ENCODE measurements around the gene AGAP1. TPM values are rescaled to one million over a fixed set of nuclear protein-coding genes. Genes with fewer than 3 reads are reported as not detected.

AGAP1 gene
- total RNA-seq, 1 experiment from 2014 or later: 23.4 TPM

GRCh38 chr2:236010920-236011685 lies 517.3 kb downstream of the AGAP1 start:
- H3K4me1 ChIP-seq (replicated peaks): peaks cover 20% of the 10 kb centered on the region
- no peaks in the 10 kb centered on the region; the same call in 1 of the 2 replicates for H3K36me3 ChIP-seq
- no peaks in the 10 kb centered on the region for H3K9me3 ChIP-seq (replicated peaks)
- no peak for DNase-seq (ENCODE audit: low read depth in 1 of 2, low spot score in 2 of 2)
- no peak overlapping the region for H3K4me3 ChIP-seq
- no peaks in the 10 kb centered on the region for H3K27me3 ChIP-seq (replicated peaks)
- H3K27ac ChIP-seq: no peak overlapping the region

- no peak for DNase-seq (ENCODE audit: low read depth in 1 of 2, low spot score in 2 of 2)
- no peaks in the 10 kb centered on the region; the same call in 1 of the 2 replicates for H3K36me3 ChIP-seq
- no peak overlapping the region for H3K4me3 ChIP-seq
Measured at GRCh38 chr2:236012155-236012554, 518.3 kb downstream of the AGAP1 start.

GRCh38 chr2:236014408-236015131 lies 520.7 kb downstream of the AGAP1 start:
- Histone ChIP-seq H3K27me3 (replicated peaks) (no peaks in the 10 kb centered on the region), H3K27ac (no peak overlapping the region), H3K9me3 (replicated peaks) (no peaks in the 10 kb centered on the region), H3K36me3 (peaks cover 13% of the 10 kb centered on the region; the same call in 1 of the 2 replicates), H3K4me1 (replicated peaks) (peaks cover 25% of the 10 kb centered on the region), H3K4me3 (no peak overlapping the region)
- DNase-seq (ENCODE audit: low read depth in 1 of 2, low spot score in 2 of 2): peak in 1 of 2 experiments; percentile 29

More at GRCh38 chr2:236012155-236012554, 518.3 kb downstream of the AGAP1 start:
- H3K4me1 ChIP-seq (replicated peaks): peaks cover 20% of the 10 kb centered on the region
- no peaks in the 10 kb centered on the region for H3K9me3 ChIP-seq (replicated peaks)
- no peaks in the 10 kb centered on the region for H3K27me3 ChIP-seq (replicated peaks)
- no peak overlapping the region for H3K27ac ChIP-seq

- Histone ChIP-seq H3K27me3 (replicated peaks) (no peaks in the 10 kb centered on the region), H3K9me3 (replicated peaks) (no peaks in the 10 kb centered on the region), H3K4me3 (no peak overlapping the region), H3K36me3 (peaks cover 13% of the 10 kb centered on the region; the same call in 1 of the 2 replicates), H3K4me1 (replicated peaks) (peaks cover 25% of the 10 kb centered on the region), H3K27ac (no peak overlapping the region)
- no peak for DNase-seq (ENCODE audit: low read depth in 1 of 2, low spot score in 2 of 2)
Measured at GRCh38 chr2:236015171-236015570, 521.3 kb downstream of the AGAP1 start.

GRCh38 chr2:236016496-236016895 lies 522.7 kb downstream of the AGAP1 start:
- no peak overlapping the region for H3K27ac ChIP-seq
- no peak for DNase-seq (ENCODE audit: low read depth in 1 of 2, low spot score in 2 of 2)
- H3K36me3 ChIP-seq: peaks cover 13% of the 10 kb centered on the region; the same call in 1 of the 2 replicates
- H3K4me3 ChIP-seq: no peak overlapping the region
- H3K9me3 ChIP-seq (replicated peaks): no peaks in the 10 kb centered on the region
- no peaks in the 10 kb centered on the region for H3K27me3 ChIP-seq (replicated peaks)
- peaks cover 15% of the 10 kb centered on the region for H3K4me1 ChIP-seq (replicated peaks)

- Histone ChIP-seq H3K4me3 (no peak overlapping the region), H3K4me1 (replicated peaks) (peaks cover 15% of the 10 kb centered on the region), H3K27ac (no peak overlapping the region), H3K27me3 (replicated peaks) (no peaks in the 10 kb centered on the region), H3K36me3 (peaks cover 13% of the 10 kb centered on the region; the same call in 1 of the 2 replicates), H3K9me3 (replicated peaks) (no peaks in the 10 kb centered on the region)
- DNase-seq (ENCODE audit: low read depth in 1 of 2, low spot score in 2 of 2): peak in 1 of 2 experiments; percentile 20
Measured at GRCh38 chr2:236017446-236017845, 523.6 kb downstream of the AGAP1 start.

GRCh38 chr2:236019434-236019833 lies 525.6 kb downstream of the AGAP1 start:
- H3K4me1 ChIP-seq (replicated peaks): peaks cover 13% of the 10 kb centered on the region
- H3K9me3 ChIP-seq (replicated peaks): no peaks in the 10 kb centered on the region
- H3K27ac ChIP-seq: no peak overlapping the region
- no peak for DNase-seq (ENCODE audit: low read depth in 1 of 2, low spot score in 2 of 2)
- H3K27me3 ChIP-seq (replicated peaks): no peaks in the 10 kb centered on the region
- no peak overlapping the region for H3K4me3 ChIP-seq
- peaks cover 13% of the 10 kb centered on the region; the same call in 1 of the 2 replicates for H3K36me3 ChIP-seq

- DNase-seq (ENCODE audit: low read depth in 1 of 2, low spot score in 2 of 2): no peak
- H3K36me3 ChIP-seq: peaks cover 13% of the 10 kb centered on the region; the same call in 1 of the 2 replicates
- H3K4me1 ChIP-seq (replicated peaks): 0 out of 2 replicates have a peak, but pooled peaks cover 5% of the 10 kb centered on the region
- H3K4me3 ChIP-seq: no peak overlapping the region
- H3K27me3 ChIP-seq (replicated peaks): no peaks in the 10 kb centered on the region
- no peak overlapping the region for H3K27ac ChIP-seq
- no peaks in the 10 kb centered on the region for H3K9me3 ChIP-seq (replicated peaks)
Measured at GRCh38 chr2:236021499-236022057, 527.7 kb downstream of the AGAP1 start.

- Histone ChIP-seq H3K4me3 (no peak overlapping the region), H3K27ac (no peak overlapping the region)
Measured at GRCh38 chr2:236022128-236022527, 528.3 kb downstream of the AGAP1 start.

GRCh38 chr2:236025892-236026291 lies 532.0 kb downstream of the AGAP1 start:
- Histone ChIP-seq H3K4me3 (no peak overlapping the region), H3K27me3 (replicated peaks) (no peaks in the 10 kb centered on the region), H3K27ac (no peak overlapping the region), H3K4me1 (replicated peaks) (no peaks in the 10 kb centered on the region), H3K36me3 (peaks cover 9% of the 10 kb centered on the region), H3K9me3 (replicated peaks) (no peaks in the 10 kb centered on the region; the same call in 1 of the 2 replicates)
- DNase-seq (ENCODE audit: low read depth in 1 of 2, low spot score in 2 of 2): no peak

More at GRCh38 chr2:236022128-236022527, 528.3 kb downstream of the AGAP1 start:
- Histone ChIP-seq H3K27me3 (replicated peaks) (no peaks in the 10 kb centered on the region), H3K9me3 (replicated peaks) (no peaks in the 10 kb centered on the region), H3K4me1 (replicated peaks) (0 out of 2 replicates have a peak, but pooled peaks cover 5% of the 10 kb centered on the region), H3K36me3 (peaks cover 13% of the 10 kb centered on the region; the same call in 1 of the 2 replicates)
- DNase-seq (ENCODE audit: low read depth in 1 of 2, low spot score in 2 of 2): no peak

- Histone ChIP-seq H3K4me3 (no peak overlapping the region), H3K27me3 (replicated peaks) (no peaks in the 10 kb centered on the region), H3K27ac (no peak overlapping the region), H3K4me1 (replicated peaks) (no peaks in the 10 kb centered on the region), H3K9me3 (replicated peaks) (no peaks in the 10 kb centered on the region; the same call in 1 of the 2 replicates), H3K36me3 (peaks cover 9% of the 10 kb centered on the region)
- no peak for DNase-seq (ENCODE audit: low read depth in 1 of 2, low spot score in 2 of 2)
Measured at GRCh38 chr2:236026841-236027240, 533.0 kb downstream of the AGAP1 start.

- H3K27ac ChIP-seq: no peak overlapping the region
- no peak for DNase-seq (ENCODE audit: low read depth in 1 of 2, low spot score in 2 of 2)
- no peaks in the 10 kb centered on the region; the same call in 1 of the 2 replicates for H3K9me3 ChIP-seq (replicated peaks)
- H3K4me1 ChIP-seq (replicated peaks): no peaks in the 10 kb centered on the region
- no peaks in the 10 kb centered on the region for H3K27me3 ChIP-seq (replicated peaks)
- no peak overlapping the region for H3K4me3 ChIP-seq
- peaks cover 9% of the 10 kb centered on the region for H3K36me3 ChIP-seq
Measured at GRCh38 chr2:236028066-236028465, 534.2 kb downstream of the AGAP1 start.

GRCh38 chr2:236033462-236033861 lies 539.6 kb downstream of the AGAP1 start:
- Histone ChIP-seq H3K27ac (no peak overlapping the region), H3K4me3 (no peak overlapping the region), H3K27me3 (replicated peaks) (no peaks in the 10 kb centered on the region), H3K36me3 (peaks cover 13% of the 10 kb centered on the region), H3K4me1 (replicated peaks) (no peaks in the 10 kb centered on the region), H3K9me3 (replicated peaks) (no peaks in the 10 kb centered on the region; the same call in 1 of the 2 replicates)
- DNase-seq (ENCODE audit: low read depth in 1 of 2, low spot score in 2 of 2): no peak
